ENCODE results near the gene SP140L.
"Not testable (repeated sequence)": the region's sequence is repeated elsewhere in the genome, so short reads cannot be mapped to it uniquely, and the experiment has no call there.

The SP140L gene

GRCh38 chr2:230299618-230300017 is 27.4 kb upstream of the SP140L start:
- intact Hi-C loops (cut with DNase I; ENCODE audit: low total_unique reads), result no loop called here
- Histone ChIP-seq H3K27me3 (no peaks in the 10 kb centered on the region), H3K9me3 (peaks cover 0 to 5% (median 0%) of the 10 kb centered on the region in 3 donors), H3K4me1 (no peaks in the 10 kb centered on the region), H3K36me3 (no peaks in the 10 kb centered on the region), H3K4me3 (no peak overlapping the region), H3K27ac (no peak overlapping the region)
- DNase-seq, result no peak
- no peak for TF ChIP-seq CTCF (IDR thresholded peaks at IDR 0.05)

- no peak for TF ChIP-seq CTCF (IDR thresholded peaks at IDR 0.05)
- no peaks in the 10 kb centered on the region for H3K9me3 ChIP-seq
- intact Hi-C loops (cut with DNase I; ENCODE audit: low total_unique reads), result no loop called here
- H3K4me1 ChIP-seq, result no peaks in the 10 kb centered on the region
- no peak overlapping the region for H3K4me3 ChIP-seq
- no peak for DNase-seq
- H3K36me3 ChIP-seq, result no peaks in the 10 kb centered on the region
- H3K27ac ChIP-seq, result no peak overlapping the region
- no peaks in the 10 kb centered on the region for H3K27me3 ChIP-seq
Measured at GRCh38 chr2:230305416-230306275, 21.3 kb upstream of the SP140L start.

- no peak overlapping the region for H3K4me3 ChIP-seq
- no peak for DNase-seq
- H3K4me1 ChIP-seq, result no peaks in the 10 kb centered on the region
- no peak for TF ChIP-seq CTCF (IDR thresholded peaks at IDR 0.05)
- H3K9me3 ChIP-seq, result no peaks in the 10 kb centered on the region
- H3K27me3 ChIP-seq, result no peaks in the 10 kb centered on the region
- H3K27ac ChIP-seq, result no peak overlapping the region
- H3K36me3 ChIP-seq, result no peaks in the 10 kb centered on the region
- intact Hi-C loops (cut with DNase I; ENCODE audit: low total_unique reads), result no loop called here
Measured at GRCh38 chr2:230306474-230306873, 20.5 kb upstream of the SP140L start.

- TF ChIP-seq CTCF (IDR thresholded peaks at IDR 0.05), result no peak
- Histone ChIP-seq H3K27me3 (no peaks in the 10 kb centered on the region), H3K27ac (no peak overlapping the region), H3K4me3 (no peak overlapping the region), H3K9me3 (no peaks in the 10 kb centered on the region), H3K4me1 (no peaks in the 10 kb centered on the region), H3K36me3 (no peaks in the 10 kb centered on the region)
- intact Hi-C loops (cut with DNase I; ENCODE audit: low total_unique reads), result no loop called here
- no peak for DNase-seq
Measured at GRCh38 chr2:230307485-230307884, 19.5 kb upstream of the SP140L start.

- H3K27ac ChIP-seq, result no peak overlapping the region
- H3K9me3 ChIP-seq, result no peaks in the 10 kb centered on the region
- intact Hi-C loops (cut with DNase I; ENCODE audit: low total_unique reads), result no loop called here
- no peak overlapping the region for H3K4me3 ChIP-seq
- TF ChIP-seq CTCF (IDR thresholded peaks at IDR 0.05), result no peak
- H3K36me3 ChIP-seq, result no peaks in the 10 kb centered on the region
- DNase-seq, result no peak
- H3K27me3 ChIP-seq, result no peaks in the 10 kb centered on the region
- no peaks in the 10 kb centered on the region for H3K4me1 ChIP-seq
Measured at GRCh38 chr2:230308402-230309000, 18.5 kb upstream of the SP140L start.

GRCh38 chr2:230310792-230311191 is 16.2 kb upstream of the SP140L start:
- H3K4me3 ChIP-seq; H3K4me1 ChIP-seq; H3K27me3 ChIP-seq; H3K27ac ChIP-seq; H3K36me3 ChIP-seq; H3K9me3 ChIP-seq; intact Hi-C loops (cut with DNase I; ENCODE audit: low total_unique reads); DNase-seq: not testable (repeated sequence)

- intact Hi-C loops (cut with DNase I; ENCODE audit: low total_unique reads); H3K9me3 ChIP-seq; H3K36me3 ChIP-seq; H3K4me1 ChIP-seq; H3K4me3 ChIP-seq; H3K27ac ChIP-seq; H3K27me3 ChIP-seq; DNase-seq: not testable (repeated sequence)
Measured at GRCh38 chr2:230311634-230312033, 15.4 kb upstream of the SP140L start.

All from tibial artery (tissue), 4 donors.